Stimulated activated effector memory CD8-positive, alpha-beta T cell treated with anti-CD3 and anti-CD28 coated beads, Interleukin-12 subunit alpha, Interleukin-12 subunit beta, amount 100 ng/mL, for 72 hours (primary cell): Measurements from ENCODE around the gene CLEC1B.
"Not testable (repeated sequence)": the region's sequence is repeated elsewhere in the genome, so short reads cannot be mapped to it uniquely, and the experiment has no call there.

Experiments
- ATAC-seq: fragments of 150-1000 bp; cut with Tn5 transposase; 2 replicates; pipeline ENCODE4 v1.10.0; 2021
- DNase-seq, 2 donors: peaks; one replicate each; pipeline ENCODE4 v3.0.0; 2021 to 2022; ENCODE audit warnings: low spot score in 2 of 2
- H3K27ac Mint-ChIP-seq: one replicate; pipeline ENCODE4 v1.8.0; 2022; ENCODE audit warnings: mild to moderate bottlenecking, mixed read lengths
- H3K36me3 Mint-ChIP-seq: one replicate; pipeline ENCODE4 v1.8.0; 2022; ENCODE audit warnings: mild to moderate bottlenecking, mixed read lengths
- H3K4me1 Mint-ChIP-seq: one replicate; pipeline ENCODE4 v1.8.0; 2022; ENCODE audit warnings: mixed read lengths
- H3K4me3 Mint-ChIP-seq: one replicate; pipeline ENCODE4 v1.8.0; 2022; ENCODE audit warnings: mild to moderate bottlenecking, mixed read lengths
- H3K9me3 Mint-ChIP-seq: one replicate; pipeline ENCODE4 v1.8.0; 2022; ENCODE audit warnings: mixed read lengths

Gene CLEC1B

GRCh38 chr12:10001171-10001776 lies 2.4 kb upstream of the CLEC1B start:
- Mint-ChIP-seq H3K4me3 (no peak overlapping the region), H3K9me3 (no peaks in the 10 kb centered on the region), H3K27ac (no peak overlapping the region), H3K36me3 (no peaks in the 10 kb centered on the region), H3K4me1 (no peaks in the 10 kb centered on the region)
- DNase-seq (no peak), ATAC-seq (no peak)

DNA sequence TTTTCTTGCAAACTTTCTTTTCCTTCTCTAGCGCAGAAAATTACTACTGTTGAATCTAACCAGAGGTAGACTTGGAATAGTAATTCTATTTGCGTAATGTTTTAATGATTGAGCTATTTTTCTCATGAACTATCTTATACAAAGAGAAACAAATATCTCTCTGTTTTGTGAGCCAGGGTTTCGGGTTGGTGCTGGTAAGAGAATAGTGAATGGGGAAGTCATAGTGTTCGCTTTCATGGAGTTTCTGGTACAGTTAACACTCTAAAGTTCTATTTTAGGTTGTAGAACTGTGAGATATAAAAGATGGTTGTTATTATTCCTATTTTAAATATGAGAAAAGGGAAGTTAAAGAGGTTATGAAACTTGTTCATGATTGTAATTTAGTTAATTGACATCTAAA lies 6.6 kb downstream of the CLEC1B start:
- Mint-ChIP-seq H3K27ac (no peak overlapping the region), H3K36me3 (no peaks in the 10 kb centered on the region), H3K4me3 (no peak overlapping the region), H3K9me3 (no peaks in the 10 kb centered on the region), H3K4me1 (no peaks in the 10 kb centered on the region)
- no peak for DNase-seq
- no peak for ATAC-seq

DNA sequence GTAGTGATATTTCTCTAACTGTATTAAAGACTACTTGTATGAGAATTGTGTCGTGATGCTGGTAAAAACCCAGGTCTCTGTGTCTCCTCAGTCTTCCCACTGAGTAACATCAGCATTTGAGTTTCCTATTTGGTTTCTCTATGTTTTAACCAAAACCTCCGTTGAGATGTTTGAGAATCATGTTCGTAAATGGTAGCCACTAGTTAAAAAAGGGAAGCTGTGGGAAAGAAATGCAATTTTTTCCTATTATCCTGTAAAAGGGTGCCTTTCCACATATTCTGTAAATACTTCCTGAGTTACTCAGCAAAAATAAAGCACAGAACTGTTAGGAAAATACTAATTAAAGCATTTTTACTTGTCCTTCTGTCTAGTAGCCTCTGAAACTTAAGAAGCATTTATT lies 7.0 kb downstream of the CLEC1B start:
- no peak overlapping the region for H3K27ac Mint-ChIP-seq
- no peaks in the 10 kb centered on the region for H3K36me3 Mint-ChIP-seq
- no peak overlapping the region for H3K4me3 Mint-ChIP-seq
- H3K4me1 Mint-ChIP-seq = no peaks in the 10 kb centered on the region
- no peaks in the 10 kb centered on the region for H3K9me3 Mint-ChIP-seq
- DNase-seq = no peak
- no peak for ATAC-seq

- H3K27ac Mint-ChIP-seq = no peak overlapping the region
- H3K4me3 Mint-ChIP-seq = no peak overlapping the region
- H3K9me3 Mint-ChIP-seq = no peaks in the 10 kb centered on the region
- DNase-seq (no peak), ATAC-seq (no peak)
- no peaks in the 10 kb centered on the region for H3K36me3 Mint-ChIP-seq
- no peaks in the 10 kb centered on the region for H3K4me1 Mint-ChIP-seq
These were observed 18.8 kb downstream of the CLEC1B start for GRCh38 chr12:9980126-9980525.

DNA sequence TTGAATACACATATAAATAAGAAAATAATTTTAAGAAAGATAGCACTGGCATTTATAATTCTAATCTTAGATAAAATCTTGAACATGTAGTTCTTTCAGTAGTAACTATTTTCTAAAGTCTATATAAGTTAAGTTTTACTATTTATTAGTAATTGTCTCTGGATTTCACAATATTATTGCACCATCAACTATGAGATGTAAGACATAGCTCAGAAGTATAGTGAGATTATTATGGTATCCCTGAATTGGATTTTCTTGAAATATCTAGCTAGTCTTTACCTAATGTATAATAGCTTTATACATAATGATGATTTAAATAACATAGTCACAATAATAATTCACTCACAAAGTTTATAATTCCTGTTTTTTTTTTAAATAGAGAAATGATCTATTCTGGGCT lies 21.0 kb downstream of the CLEC1B start:
- H3K4me3 Mint-ChIP-seq = no peak overlapping the region
- H3K36me3 Mint-ChIP-seq = no peaks in the 10 kb centered on the region
- DNase-seq (no peak), ATAC-seq (no peak)
- H3K4me1 Mint-ChIP-seq = no peaks in the 10 kb centered on the region
- no peaks in the 10 kb centered on the region for H3K9me3 Mint-ChIP-seq
- H3K27ac Mint-ChIP-seq = no peak overlapping the region

- H3K36me3 Mint-ChIP-seq, H3K4me3 Mint-ChIP-seq, H3K4me1 Mint-ChIP-seq, ATAC-seq, H3K27ac Mint-ChIP-seq, H3K9me3 Mint-ChIP-seq, DNase-seq: not testable (repeated sequence)
These were observed 22.3 kb downstream of the CLEC1B start for GRCh38 chr12:9976626-9977025.

DNA sequence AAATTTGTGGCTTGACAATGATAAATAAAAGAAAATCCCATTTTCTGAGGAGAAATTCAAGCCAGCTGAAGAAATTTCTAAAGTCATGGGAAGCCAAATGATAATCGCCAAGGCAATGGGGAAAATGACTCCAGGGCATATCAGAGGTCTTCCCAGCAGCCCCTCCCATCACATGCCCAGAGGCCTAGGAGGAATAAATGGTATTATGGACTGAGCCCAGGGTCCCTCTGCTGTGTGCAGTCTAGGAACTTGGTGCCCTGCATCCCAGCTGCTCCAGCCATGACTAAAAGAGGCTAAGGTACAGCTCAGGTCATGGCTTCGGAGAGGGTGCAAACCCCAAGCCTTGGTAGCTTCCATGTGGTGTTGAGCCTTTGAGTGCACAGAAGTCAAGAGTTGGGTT lies 23.3 kb downstream of the CLEC1B start:
- no peaks in the 10 kb centered on the region for H3K9me3 Mint-ChIP-seq
- no peak overlapping the region for H3K27ac Mint-ChIP-seq
- no peaks in the 10 kb centered on the region for H3K4me1 Mint-ChIP-seq
- DNase-seq (no peak), ATAC-seq (no peak)
- no peaks in the 10 kb centered on the region for H3K36me3 Mint-ChIP-seq
- H3K4me3 Mint-ChIP-seq = no peak overlapping the region

DNA sequence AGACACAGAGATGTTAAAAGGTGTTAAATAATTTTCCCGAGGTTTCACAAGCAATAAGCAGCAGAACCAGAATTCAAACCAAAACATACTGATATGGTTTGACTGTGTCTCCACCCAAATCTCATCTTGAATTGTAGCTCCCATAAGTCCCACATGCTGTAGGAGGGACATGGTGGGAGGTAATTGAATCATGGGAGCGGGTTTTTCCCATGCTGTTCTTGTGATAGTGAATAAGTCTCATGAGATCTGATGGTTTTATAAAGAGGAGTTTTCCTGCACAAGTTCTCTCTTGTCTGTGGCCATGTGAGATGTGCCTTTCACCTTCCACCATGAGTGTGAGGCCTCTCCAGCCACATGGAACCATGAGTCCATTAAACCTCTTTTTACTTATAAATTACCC lies 24.2 kb downstream of the CLEC1B start:
- not testable (repeated sequence) for H3K4me1 Mint-ChIP-seq, ATAC-seq, H3K36me3 Mint-ChIP-seq, DNase-seq, H3K9me3 Mint-ChIP-seq, H3K27ac Mint-ChIP-seq, H3K4me3 Mint-ChIP-seq

GRCh38 chr12:9973949-9974348 lies 25.0 kb downstream of the CLEC1B start:
- Mint-ChIP-seq H3K27ac (no peak overlapping the region), H3K9me3 (no peaks in the 10 kb centered on the region)

GRCh38 chr12:9971181-9971580 lies 27.7 kb downstream of the CLEC1B start, which contains the start of gene CLEC12A:
TSS of gene CLEC12A (plus strand) at chr12:9971409. CDS start at chr12:9971597, 188 bp downstream.
- ATAC-seq (no peak), DNase-seq (no peak)
- no peak within 1 kb of the TSS for H3K4me3 Mint-ChIP-seq
- no peaks in the 10 kb centered on the region for H3K9me3 Mint-ChIP-seq
- H3K27ac Mint-ChIP-seq = no peak within 1 kb of the TSS
- H3K4me1 Mint-ChIP-seq = no peaks in the 10 kb centered on the region
- no peaks in the 10 kb centered on the region for H3K36me3 Mint-ChIP-seq

More at GRCh38 chr12:9973949-9974348, 25.0 kb downstream of the CLEC1B start:
- Mint-ChIP-seq H3K4me1 (no peaks in the 10 kb centered on the region), H3K36me3 (no peaks in the 10 kb centered on the region), H3K4me3 (no peak overlapping the region)
- no peak for ATAC-seq
- DNase-seq = no peak

DNA sequence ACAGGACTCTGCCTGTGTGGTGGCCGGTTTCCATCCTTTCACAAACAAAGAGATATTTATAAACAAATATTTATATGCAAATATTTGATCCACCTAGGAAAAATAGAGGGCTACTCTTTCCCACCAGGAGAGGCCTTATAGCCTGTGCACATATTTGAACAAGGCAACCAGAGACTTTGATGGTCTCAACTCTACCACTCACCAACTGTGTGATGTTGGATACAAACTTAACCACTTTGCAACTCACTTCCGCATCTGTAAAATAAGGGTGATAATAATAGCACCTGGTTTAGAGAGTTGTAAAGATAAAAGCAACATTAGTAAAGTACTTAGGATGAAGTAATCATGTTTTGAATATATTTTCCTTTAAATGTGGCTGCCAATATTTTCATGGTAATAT lies 29.2 kb downstream of the CLEC1B start:
- H3K27ac Mint-ChIP-seq = no peak overlapping the region
- DNase-seq (no peak), ATAC-seq (no peak)
- no peaks in the 10 kb centered on the region for H3K9me3 Mint-ChIP-seq
- H3K36me3 Mint-ChIP-seq = no peaks in the 10 kb centered on the region
- no peak overlapping the region for H3K4me3 Mint-ChIP-seq
- no peaks in the 10 kb centered on the region for H3K4me1 Mint-ChIP-seq

DNA sequence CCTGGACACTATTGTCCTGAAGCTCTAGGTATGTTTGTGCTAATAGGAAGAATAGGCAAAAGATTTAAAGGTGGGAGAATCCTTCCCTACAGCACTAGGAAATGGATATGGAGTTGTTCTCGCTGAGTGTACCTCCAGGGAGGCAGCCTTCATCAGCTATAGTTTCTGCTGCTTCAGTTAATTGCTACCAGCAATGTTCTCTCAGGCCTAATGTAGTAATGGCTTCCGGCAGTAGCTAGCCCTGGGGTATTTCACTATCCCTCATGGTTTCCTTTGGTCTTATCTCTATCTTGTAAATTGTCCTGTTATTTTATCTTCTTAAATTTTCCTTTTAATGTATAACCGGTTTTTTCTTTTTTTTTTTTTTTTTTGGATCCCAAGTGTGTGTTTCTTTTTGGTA lies 37.0 kb downstream of the CLEC1B start:
- ATAC-seq = no peak
- no peaks in the 10 kb centered on the region for H3K36me3 Mint-ChIP-seq
- no peak for DNase-seq
- H3K4me3 Mint-ChIP-seq = no peak overlapping the region
- no peak overlapping the region for H3K27ac Mint-ChIP-seq
- H3K4me1 Mint-ChIP-seq = peaks cover 17% of the 10 kb centered on the region
- H3K9me3 Mint-ChIP-seq = no peaks in the 10 kb centered on the region

DNA sequence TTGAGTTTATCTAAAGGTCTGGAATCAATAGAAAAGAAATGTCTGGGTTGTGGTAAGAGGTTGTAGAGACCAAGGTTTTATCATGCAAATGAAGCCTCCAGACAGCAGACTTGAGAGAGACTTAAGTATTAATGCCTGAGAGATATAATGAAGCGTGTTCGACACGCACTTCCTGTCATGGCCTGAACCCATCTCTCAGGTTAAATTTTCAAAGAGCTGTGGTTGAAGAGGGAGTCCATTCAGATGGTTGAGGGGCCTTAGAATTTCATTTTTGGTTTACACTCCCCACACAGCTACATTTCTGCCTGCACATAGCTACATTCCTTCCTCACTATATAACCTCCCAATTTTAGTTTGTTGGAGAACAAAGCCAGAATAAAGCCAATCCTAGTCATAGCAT lies 37.8 kb downstream of the CLEC1B start:
- DNase-seq (no peak), ATAC-seq (no peak)
- Mint-ChIP-seq H3K27ac (no peak overlapping the region), H3K9me3 (no peaks in the 10 kb centered on the region), H3K36me3 (no peaks in the 10 kb centered on the region), H3K4me1 (peaks cover 20% of the 10 kb centered on the region), H3K4me3 (no peak overlapping the region)

DNA sequence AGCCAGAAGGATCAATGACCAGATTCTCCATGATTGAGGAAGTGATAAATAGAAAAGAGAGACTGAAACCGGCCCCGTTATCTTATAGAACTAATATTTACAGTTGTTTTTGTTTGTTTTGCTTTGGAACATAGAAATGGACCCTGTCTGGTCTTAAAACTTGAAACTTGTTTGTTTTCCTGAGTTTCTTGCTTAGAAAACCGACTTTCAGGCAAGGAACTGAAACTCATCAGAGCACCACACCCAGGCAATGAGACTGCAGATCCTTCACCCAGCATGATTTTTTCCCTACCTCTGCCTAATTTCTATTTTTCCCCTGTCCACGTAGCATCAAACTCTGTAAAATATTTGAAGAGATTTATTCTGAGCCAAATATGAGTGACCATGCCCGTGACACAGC lies 38.3 kb downstream of the CLEC1B start:
- no peak overlapping the region for H3K4me3 Mint-ChIP-seq

DNA sequence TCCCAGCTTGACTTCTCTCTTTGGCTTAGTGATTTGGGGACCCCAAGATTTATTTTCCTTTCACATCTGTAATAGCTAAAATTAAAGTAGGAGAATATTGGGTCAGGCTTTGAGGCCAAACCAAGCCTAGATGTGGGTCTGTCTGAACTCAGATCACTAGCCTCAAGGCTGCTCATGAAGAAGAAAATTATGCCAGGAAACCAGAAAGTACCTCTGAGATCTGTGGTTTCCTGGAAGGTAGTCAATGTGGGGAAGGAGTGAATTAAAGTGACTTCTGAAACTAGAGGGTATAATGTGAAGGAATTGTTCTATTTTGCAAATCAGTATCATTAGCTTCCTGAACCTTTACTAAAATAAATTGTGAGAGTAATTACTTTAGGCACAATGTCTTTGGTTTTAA lies 41.1 kb downstream of the CLEC1B start:
- no peak overlapping the region for H3K27ac Mint-ChIP-seq
- no peak for DNase-seq
- H3K9me3 Mint-ChIP-seq = no peaks in the 10 kb centered on the region
- peak; percentile 53 for ATAC-seq
- H3K4me1 Mint-ChIP-seq = peaks cover 20% of the 10 kb centered on the region
- H3K4me3 Mint-ChIP-seq = no peak overlapping the region
- H3K36me3 Mint-ChIP-seq = no peaks in the 10 kb centered on the region

More for the DNA sequence above, 38.3 kb downstream of the CLEC1B start:
- H3K27ac Mint-ChIP-seq = no peak overlapping the region
- peaks cover 20% of the 10 kb centered on the region for H3K4me1 Mint-ChIP-seq
- H3K9me3 Mint-ChIP-seq = no peaks in the 10 kb centered on the region
- DNase-seq (no peak), ATAC-seq (no peak)
- H3K36me3 Mint-ChIP-seq = no peaks in the 10 kb centered on the region

- H3K4me1 Mint-ChIP-seq = peaks cover 44% of the 10 kb centered on the region
- not testable (repeated sequence) for H3K27ac Mint-ChIP-seq, H3K9me3 Mint-ChIP-seq, H3K4me3 Mint-ChIP-seq, H3K36me3 Mint-ChIP-seq, DNase-seq, ATAC-seq
These were observed 45.8 kb downstream of the CLEC1B start for GRCh38 chr12:9952954-9953729.
